Nucleus accumbens (tissue), 56 donors: ENCODE measurements around the gene PPP3CA.
"Not testable (repeated sequence)": the region's sequence is repeated elsewhere in the genome, so short reads cannot be mapped to it uniquely, and the experiment has no call there.

ENCODE experiments used
- DNase-seq, 56 donors: peaks; one replicate each; lab custom pipeline; 2025; lab: John Stamatoyannopoulos, UW

PPP3CA gene

DNA sequence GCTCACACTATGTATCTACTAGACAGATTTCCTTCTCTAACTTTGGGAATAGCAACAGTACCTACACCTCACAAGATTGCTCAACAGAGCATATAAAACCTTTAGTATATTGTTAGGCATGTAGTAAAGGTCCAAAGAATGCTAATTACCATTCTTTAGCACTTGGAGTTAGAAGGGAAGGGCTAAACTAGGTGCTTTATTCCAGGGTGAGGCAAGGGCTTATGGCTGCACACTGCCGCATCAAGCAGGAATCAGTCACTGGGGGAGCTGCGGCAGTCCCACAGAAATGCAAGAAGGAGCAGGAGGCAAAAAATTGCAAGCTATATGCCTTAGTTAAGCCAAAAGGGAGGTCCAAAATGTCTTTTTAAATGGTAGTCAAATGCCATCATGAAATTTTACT lies 162.7 kb downstream of the PPP3CA start:
- no peak for DNase-seq

DNA sequence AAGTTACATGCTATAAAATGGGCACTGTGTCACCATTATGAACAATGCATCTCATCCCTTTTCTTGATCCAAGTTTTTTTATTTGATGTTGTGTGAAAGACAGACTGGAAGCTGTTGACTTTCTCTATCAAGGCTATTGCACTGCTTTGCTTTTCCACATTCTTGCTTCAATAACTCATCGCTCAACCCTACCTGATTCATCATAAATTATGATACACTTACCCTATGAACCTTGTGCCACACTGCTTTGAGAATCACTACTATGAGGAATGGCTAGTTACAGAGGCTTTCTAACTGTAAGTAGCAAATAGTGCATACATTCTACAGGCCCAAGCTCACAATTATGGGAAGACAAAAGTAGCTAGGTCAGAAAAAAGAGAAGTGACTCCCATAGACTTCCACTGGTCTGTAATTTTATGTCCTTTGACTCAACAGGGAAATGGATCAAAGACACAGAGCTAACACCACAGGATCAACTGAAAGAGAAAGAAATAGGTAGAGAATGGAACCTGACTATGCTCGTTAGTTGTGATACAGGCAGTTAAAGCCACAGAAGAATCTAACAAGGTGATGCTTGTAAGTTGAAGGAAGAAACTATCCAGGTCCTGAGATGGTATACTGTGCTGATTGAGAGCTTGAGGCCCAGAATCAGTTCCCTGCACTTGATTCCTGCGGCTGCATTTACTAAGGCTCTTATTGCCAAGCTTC lies 163.5 kb downstream of the PPP3CA start:
- DNase-seq: no peak

DNA sequence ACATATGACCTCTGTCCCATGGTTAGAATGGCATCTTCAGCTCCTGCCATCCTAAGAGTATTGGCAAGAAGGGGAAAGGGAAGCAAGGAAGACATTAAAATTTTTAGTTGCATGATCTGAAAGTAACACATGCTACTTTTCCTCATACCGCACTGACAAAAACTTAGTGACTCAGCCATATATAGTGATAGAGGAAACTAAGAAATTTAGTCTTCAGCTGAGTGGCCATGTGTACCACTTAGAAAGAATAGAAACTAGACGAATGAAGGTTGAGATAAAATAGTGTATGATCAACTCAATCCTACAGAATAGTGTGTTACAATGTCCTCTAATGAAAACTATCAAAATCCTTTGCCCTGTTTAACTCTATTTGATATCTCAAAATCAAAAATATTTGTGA lies 164.1 kb downstream of the PPP3CA start:
- no peak for DNase-seq

DNA sequence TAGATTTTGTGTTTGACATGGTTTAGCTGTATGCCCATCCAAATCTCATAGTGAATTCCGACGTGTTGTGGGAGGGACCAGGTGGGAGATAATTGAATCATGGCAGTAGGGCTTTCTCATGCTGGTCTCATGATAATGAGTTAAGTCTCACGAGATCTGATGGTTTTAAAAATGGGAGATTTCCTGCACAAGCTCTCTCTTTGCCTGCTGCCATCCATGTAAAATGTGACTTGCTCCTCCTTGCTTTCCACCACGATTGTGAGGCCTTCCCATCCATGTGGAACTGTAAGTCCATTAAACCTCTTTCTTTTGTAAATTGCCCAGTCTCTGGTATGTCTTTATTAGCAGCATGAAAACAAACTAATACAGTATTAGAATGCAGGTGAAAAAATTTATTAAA lies 164.6 kb downstream of the PPP3CA start:
- DNase-seq: not testable (repeated sequence)

DNA sequence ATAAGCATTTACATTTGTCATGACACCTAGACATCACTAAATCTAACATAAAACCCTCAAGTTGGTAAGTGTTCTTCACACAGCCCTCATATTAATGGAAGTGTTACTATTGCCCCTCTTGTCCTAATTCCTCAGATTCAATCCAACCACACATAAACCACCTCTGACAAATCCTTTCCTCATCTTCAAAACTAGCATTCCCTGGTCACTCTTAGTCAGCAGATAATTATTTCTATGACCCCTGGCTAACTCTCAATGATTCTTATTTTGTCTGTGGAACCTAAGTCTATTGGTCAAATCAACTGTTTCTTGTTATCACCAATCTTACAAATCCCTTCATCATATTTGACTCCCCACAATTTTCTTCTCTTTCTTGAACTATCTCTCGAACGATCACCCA lies 168.6 kb downstream of the PPP3CA start:
- DNase-seq: no peak

DNA sequence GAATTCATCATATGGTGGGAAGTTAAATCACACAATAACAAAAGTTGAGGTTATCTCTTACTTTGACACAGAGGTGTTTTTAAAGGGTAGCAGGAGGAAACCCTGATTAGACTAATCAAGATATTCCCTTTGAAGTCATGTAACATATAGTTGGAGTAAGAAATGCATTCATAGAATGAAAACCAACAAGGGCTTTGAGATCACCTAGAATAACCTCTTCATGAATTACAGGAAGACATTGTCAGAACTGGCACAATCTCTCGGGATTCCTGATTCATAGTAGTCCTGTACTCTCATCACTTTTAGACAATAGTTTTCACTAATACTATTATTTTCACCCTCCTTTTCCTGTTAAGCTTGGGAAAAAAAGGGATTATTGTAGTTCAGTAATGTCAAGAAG lies 170.2 kb downstream of the PPP3CA start:
- DNase-seq: no peak

DNA sequence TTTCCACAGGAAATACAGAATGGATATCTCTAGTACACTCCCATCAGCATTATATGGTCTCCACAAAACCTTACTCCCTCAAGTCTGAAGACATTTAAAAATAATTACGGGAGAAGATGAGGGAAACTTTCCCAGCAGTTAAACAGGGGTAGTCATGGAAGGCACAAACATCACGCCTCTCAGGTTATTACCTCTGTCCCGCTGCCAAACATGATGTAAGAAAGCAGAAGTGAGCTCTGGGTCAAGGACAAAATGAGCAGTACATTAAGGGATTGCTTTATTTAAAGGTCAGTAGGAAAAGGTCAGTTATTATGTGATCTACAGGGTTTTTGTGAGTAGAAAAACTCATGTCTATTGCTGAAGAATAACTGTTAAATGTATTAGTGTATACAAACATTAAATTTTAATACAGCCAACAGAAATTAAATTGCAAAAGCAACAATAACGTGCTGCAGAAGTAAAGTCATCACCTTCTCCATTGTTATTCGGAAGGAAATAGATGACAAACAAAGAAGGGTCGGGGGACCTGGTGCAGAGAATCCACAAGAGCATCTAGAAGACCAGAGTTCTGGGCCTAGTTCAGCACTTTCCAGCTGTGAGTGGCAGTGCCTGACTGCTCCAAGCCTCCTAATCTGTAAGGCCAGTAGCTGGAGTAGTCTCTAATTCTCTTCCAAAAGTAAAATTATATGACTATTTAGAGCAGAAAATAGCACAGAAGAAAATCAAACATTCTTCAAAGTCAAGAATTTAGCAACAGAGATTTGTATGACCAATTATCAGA lies 171.2 kb downstream of the PPP3CA start:
- DNase-seq: no peak

DNA sequence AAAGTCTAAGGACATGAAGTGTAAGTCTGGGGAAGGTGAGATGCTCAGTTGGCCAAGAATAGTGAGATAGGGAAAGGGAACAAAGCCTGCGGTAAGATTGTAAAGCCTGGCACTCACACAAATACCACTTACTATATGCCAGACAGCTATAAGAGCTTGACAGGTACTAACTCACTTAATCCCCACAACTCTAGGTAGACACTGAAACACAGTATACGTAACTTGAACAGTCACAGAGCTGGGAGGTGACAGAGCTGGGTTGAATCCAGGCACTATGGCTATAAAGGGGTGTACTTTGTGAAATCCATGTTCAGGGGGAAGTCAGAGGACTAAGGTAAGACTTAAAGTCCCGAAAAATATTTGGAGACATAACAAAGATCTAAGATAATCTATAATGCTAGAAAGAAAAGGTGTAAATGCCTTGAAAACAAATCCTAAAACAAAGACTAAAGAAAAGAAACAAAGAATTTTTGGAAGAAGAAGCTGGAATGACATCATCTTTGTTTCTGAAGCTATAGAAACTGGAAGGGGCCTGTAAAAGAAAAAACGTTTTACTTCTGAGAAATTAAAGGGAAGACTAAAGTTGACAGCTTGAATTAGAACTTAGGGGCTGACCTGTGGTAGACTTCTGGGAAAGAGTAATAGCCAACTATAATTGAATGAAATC lies 172.5 kb downstream of the PPP3CA start:
- DNase-seq: no peak

DNA sequence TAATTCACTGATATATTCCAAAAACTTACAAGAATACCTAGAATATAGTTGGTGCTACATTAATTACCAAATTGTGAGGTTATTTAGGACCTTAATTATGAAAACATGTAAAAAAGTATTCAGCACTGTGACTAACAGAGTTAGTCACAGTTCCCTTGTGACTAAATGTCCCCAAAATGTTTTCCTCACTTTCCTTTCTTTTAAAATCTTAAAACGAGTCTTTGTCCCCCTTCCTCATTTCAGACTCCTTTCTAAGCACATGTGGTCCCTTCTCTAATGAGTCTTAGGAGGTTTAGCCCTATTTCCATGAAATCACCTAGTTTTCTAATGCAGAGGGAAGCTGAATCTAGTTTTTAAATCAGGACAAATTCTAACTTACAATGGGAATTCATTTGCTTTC lies 175.0 kb downstream of the PPP3CA start:
- no peak for DNase-seq

DNA sequence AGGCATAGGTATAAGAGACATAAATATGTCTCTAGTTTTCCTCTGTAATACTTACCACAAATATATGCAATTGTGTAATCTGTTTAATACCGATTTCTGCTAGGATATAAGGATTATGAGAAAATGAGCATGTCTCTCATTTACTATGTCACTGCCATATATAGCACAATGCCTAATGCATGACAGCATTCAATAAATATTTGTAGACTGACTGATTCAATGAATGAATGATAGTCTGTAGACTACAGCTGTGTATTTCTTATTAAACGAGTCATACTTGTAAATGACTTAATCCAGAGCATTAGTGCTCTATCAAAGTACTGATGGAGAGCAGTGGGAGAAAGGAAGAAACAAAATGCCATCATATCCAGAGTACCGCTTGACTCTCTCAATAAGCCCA lies 175.6 kb downstream of the PPP3CA start:
- no peak for DNase-seq

DNA sequence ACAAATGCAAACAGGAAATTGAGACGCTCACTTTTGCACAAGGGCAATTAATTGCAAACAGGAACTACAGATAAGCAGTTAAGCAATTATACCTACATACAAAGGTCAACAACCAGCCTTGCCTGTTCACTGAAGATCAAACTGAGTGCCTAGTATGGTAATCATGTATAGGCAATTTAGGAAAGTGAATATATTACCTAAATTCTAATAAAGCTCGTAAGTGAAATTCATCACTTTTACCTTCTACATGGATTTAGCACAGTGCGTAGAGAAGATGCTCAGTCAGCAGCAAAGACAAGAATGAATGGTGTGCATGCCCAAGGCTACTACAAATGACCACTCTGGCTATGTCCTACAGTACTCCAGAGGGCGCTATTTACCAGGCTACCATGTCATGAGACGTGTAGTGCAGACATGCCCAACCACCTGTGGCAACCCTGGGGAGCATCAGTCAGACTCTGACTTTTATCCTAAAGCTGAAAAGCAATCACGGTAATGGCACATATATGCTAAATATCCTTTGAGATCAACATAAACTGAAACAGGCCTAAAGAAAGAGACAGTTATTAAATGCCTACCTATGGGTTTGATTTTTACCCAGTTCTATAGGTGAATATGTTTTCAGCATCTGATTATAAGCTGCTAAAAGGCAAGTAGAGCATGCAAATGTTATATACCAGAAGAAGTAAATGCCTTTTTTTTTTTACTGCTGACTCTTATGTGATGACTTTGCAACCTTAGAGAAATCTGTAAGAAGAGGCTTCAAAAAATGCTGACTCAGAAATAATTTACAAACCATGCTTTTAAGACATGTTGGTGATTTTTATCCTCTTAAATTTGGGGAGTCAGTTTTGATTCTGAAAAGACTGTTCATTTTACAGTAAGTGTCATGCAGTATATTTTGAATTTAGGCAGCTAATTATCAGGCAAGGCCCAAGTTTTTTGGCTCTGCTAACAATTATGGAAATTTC lies 178.0 kb downstream of the PPP3CA start:
- peak in 39 of 56 donors; percentile 3 to 73 (median 32) for DNase-seq

DNA sequence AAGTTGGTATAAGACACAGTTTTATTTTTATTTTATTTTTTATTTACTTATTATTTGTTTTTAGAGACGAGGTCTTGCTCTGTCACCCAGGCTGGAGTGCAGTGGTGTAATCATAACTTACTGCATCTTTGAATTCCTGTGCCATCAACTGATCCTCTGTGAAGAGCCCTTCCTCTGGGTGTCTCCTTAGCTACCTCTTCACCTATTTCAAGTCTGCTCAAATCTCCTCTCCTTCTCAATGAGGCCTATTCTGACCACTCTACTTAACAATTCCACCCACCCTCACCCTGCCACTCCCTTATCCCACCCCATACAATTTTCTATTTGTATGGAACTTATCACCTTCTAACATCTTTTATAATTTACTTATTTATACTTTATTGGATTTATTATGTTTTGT lies 183.4 kb downstream of the PPP3CA start:
- no peak for DNase-seq

DNA sequence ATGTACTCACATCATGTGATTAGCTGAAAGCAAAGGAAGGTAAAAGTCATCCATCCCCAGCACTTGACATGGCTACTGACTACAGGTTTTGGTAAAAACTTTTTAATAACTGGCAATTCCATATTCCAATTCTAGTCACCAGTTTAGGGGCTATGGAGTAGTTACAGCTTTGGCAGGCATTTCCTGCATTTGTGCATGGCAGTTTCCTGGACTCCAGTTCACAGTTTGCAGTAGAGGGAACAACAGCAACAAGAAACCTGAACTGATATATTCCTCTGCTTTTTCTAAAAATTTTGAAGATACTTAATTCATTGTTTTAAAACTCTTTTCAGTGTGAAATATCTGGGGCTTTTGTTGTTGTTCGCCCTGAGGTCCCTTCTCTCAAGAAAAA lies 184.3 kb downstream of the PPP3CA start:
- no peak for DNase-seq

DNA sequence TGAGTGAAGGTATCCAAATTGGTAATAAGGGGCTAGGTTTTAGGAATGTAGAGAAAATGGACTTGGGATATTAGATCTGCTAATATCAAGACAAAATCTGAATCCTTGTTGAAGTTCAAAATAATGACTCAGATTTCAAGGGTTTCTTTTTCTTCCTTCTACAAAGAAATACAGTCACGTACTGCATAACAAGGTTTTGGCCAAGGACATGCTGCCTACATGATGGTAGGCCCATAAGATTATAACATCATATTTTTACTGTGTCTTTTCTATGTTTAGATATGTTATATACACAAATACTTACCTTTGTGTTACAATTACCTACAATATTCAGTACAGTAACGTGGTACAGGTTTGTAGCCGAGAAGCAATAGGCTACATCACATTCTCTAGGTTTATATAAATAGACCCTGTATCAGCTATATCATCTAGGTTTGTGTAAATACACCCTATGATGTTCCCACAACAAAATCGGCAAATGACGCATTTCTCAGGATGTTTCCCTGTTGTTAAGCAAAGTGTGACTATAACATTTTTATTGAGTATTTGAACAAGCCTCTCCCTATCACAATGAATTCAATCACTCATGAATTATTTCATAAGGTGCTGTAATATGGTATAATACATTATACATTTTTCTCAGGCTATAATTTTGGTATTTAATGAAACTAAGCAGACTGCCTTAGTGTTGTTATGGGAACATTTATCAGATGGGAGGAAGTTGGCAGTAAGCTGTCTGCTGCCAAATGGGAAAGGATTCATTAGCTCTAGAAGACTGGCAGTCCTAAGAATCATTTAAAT lies 186.3 kb downstream of the PPP3CA start:
- DNase-seq: no peak

DNA sequence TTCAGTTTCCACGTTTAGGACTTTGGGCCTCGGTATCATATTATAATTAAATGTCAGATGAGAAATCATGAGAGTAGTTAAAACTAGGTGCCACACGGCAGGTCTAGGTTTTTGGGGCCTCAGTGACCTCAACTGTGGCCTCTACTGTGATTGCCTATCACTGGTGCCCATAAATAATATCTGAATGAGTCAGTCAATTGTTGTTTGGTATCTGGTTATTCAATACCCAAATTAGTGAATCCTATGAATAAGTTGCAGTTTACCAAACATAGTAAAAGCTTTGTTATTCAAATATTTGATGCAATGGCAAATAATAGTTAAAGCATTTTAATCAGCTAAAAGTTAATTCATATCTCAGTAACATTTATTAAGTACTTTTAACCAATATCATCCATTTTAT lies 188.8 kb downstream of the PPP3CA start:
- no peak for DNase-seq

DNA sequence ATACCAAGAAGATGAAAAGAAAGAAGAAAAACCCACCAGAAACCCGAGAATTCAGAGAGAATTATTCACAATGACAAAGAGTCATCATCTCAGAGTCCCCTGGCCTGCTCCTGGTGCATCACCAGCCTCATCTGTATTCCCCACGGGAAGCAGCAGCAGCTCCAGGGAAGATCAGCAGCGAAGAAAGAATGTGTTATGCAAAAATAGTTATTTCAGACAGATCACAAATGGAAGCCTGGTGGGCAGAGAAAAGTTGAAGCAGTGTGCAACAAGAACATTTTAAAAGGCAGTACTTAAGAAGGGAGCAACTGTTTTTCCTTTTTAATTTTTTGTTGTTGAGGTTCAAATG lies 189.2 kb downstream of the PPP3CA start:
- peak in 39 of 56 donors; percentile 2 to 72 (median 24) for DNase-seq

DNA sequence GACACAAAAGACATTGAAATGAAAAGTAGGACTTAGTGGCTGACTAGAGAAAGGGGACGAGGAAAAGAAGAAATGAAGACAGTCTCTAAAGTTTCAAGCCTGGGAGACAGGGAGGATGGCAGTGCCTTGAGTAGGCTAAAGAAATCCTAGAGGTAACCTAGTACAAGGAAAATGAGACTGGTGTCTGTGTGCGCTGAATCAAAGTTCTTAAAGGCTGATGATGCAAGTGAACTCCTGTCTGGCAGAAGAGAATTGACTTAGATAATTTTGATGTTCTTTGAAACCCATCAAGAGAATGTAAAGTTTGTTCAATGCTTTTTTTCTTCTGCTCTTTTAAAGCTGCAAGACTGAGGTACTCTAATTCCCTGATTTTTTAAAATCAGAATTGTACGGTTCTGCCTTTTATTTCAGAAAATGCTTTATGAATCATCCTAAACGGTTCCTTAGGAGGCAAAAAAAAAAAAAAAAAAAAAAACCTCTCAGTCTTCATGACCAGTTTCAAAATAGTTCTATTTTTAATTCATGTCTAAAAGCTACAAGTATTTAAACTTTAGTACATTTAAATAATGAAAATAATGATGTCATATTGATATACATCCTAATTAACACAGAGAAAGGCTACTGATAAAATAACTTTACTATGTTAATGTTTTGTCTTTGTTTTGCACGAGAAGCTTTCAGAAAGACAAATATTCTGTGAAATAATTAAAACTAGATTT lies 189.8 kb downstream of the PPP3CA start:
- no peak for DNase-seq

DNA sequence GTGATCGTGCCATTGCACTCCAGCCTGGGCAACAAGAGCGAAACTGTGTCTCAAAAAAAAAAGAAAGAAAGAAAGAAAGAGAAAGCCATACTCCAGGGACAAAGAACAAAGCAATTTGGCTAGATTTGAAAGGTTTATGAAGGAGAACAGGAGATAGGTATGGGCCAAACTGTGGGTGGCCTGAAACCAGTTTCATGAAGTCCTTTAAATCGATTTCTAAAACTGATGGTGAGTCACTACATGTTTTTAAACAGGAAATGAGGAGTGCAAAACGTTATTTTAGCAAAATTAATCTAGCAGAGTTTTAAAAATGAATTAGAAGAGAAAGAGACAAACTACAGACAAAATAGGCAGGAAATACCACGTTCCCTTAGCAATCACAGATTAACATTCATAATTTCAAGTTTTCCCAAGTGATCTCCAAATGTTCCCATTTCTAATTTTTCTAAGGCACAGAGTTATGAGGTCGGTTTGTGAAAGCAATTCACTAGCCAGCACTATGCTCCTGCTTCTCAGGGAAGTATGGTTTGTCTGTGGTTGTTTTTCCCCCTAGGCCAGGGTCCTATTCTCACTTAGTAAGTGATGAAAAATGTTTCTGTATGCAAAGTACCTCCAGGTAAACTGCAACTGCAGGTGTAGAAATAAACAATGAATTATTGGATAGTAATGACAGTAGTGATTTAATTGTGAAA lies 190.6 kb downstream of the PPP3CA start:
- DNase-seq: no peak
